ENCODE measurements around the gene COL9A3.

Gene COL9A3

GRCh38 chr20:62811320-62811719, 5.5 kb upstream of the COL9A3 start:
- DNase-seq (ENCODE audit: low read depth, low spot score) = no peak

- no peak for DNase-seq (ENCODE audit: low read depth, low spot score)
Measured at GRCh38 chr20:62811720-62812119, 5.1 kb upstream of the COL9A3 start.

- no peak for DNase-seq (ENCODE audit: low read depth, low spot score)
Measured at GRCh38 chr20:62812181-62812906, 4.5 kb upstream of the COL9A3 start.

GRCh38 chr20:62812907-62813200, 4.0 kb upstream of the COL9A3 start:
- no peak for DNase-seq (ENCODE audit: low read depth, low spot score)

- no peak for DNase-seq (ENCODE audit: low read depth, low spot score)
Measured at GRCh38 chr20:62813588-62813987, 3.3 kb upstream of the COL9A3 start.

- DNase-seq (ENCODE audit: low read depth, low spot score) = no peak
Measured at GRCh38 chr20:62814060-62814708, 2.7 kb upstream of the COL9A3 start.

- no peak for DNase-seq (ENCODE audit: low read depth, low spot score)
Measured at GRCh38 chr20:62814709-62815065, 2.2 kb upstream of the COL9A3 start.

DNA sequence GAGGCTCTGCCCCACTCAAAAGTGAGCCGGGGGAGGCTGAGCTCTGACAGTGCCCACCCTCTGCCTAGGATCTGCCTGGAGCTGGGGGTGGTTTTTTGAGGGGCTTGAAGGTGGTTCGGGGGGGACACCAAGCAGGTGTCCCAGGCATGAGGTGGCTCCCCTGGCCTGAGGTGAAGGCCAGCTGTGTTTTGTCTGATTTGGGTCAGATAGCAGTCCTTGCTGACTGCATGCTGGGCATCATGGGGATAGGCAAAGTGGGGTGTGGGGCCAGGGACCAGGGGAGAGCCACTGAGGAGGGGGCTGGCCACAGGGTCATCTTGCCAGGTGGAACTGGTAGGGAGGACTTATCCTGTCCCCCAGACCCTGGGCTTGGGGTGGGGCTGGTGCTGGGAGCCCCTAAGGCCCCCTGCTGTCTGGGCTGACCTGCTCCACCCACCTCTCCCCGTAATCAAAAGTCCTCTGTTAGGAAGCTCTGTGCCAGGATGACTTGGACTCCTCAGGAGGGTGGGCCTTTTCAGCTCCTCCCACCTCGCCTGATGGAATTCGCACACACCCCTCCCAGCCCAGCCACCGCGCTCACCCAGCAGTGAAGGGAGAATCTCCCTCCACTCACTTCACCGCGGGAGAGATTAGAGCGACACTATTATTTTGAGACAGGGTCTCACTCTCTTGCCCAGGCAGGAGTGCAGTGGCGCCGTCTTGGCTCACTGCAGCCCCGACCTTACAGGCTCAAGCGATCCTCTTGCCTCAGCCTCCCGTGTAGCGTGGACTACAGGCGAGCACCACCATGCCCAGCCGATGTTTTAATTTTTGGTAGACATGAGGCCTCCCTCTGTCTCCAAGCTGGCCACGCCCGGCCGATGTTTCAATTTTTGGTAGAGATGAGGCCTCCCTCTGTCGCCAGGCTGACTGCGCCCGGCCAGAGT, 1.5 kb upstream of the COL9A3 start:
- peak; percentile 66 for DNase-seq (ENCODE audit: low read depth, low spot score)

GRCh38 chr20:62816031-62816883, 593 bp upstream of the COL9A3 start:
- peak; percentile 37 for DNase-seq (ENCODE audit: low read depth, low spot score)

DNA sequence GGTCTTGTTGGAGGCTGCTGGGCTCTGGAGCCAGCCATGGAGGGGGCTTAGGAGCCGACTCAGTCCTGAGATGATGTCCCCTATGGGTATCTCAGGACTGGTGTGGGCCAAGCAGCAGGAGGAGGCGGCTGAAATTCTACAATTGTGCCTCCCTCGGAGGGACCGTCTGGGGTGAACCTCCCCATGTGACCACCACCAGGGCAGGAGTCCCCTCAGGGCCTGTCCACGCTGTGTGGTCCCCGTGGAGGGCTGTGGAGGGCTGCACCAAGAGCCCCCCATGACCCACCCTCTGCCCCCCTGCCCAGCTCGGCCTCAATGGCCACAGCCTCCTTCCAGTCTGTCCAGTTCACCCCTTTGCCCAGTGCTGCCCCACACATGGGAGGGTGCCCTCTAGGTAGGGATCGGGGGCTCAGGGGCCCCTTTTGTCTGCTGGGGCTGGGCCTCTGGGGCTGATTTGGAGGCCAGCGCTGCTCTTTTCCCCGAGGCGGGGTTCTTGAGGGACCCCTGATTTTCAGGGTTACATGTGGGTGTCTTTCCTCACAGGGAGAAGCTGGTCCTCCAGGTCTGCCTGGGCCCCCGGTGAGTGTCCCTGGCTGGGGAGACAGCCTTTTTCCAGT, 1.2 kb downstream of the COL9A3 start:
- DNase-seq (ENCODE audit: low read depth, low spot score) = no peak

- peak; percentile 82 for DNase-seq (ENCODE audit: low read depth, low spot score)
Measured at GRCh38 chr20:62818592-62819493, 2.0 kb downstream of the COL9A3 start.

DNA sequence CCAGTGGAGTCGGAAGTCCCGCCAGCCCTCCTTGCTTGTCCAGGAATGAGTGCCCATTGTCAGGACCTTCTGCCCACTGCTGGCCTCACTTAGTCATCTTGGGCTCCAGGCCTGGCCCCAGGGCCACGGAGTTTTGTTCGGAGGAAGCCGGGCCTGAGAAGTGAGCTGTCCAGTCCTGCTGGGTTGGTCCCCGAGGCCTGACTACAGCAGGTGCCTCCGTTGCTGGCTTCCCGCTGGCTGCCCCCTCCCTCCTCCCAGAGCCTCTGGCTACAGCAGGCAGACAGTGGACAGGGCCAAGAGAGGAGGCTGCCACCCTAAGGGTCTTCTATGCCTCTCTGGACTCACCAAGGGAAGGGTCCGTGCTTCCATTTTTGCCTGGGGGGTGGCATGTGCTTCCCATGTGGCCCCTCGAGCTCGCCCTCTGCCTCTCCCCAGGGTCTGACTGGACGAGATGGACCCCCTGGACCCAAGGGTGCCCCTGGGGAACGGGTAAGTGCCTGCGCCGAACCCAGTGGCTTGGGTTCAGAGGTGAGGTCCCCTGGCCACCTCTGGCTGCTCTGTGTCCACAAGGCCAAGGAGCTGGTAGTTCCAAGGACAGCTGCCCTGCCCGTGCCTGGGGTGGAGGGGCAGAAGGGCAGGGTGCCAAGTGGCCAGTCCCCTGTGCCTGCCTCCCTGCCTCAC, 2.8 kb downstream of the COL9A3 start:
- DNase-seq (ENCODE audit: low read depth, low spot score) = peak; percentile 53

GRCh38 chr20:62820208-62820961, 3.5 kb downstream of the COL9A3 start:
- no peak for DNase-seq (ENCODE audit: low read depth, low spot score)

DNA sequence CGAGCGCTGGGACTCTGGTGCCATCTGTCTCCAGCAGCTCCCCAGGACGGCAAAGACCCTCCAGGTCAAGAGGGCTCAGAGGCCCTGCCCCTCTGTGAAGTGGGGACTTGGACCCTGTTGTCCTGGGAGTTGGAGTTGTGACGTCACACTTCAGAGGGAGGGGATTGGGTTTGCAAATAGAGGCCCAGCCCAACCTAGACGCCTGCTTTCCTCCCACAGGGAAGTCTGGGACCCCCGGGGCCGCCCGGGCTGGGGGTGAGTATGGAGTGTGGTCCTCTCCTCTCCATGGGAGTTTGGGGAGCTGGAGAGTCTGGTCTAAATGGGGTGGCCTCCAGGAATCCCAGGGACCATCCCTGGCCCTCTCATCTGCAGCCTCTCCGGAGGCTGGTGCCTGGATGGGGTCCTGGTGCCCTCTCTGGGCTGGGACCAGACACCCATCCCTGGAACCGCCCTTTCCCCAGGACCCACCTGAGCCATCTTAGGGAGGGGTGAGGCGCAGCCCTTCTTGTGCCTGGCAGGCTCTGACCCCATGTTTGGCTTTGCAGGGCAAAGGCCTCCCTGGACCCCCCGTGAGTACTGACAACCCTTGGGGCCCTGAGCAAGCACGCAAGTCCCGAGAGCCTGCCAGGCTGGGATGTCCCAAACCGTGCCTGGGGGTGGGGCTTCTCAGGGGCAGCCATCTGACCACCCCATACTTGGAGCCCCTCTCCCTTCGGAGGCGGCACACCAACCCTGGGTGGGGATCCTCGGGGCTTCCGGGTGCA, 4.3 kb downstream of the COL9A3 start:
- DNase-seq (ENCODE audit: low read depth, low spot score) = no peak

- DNase-seq (ENCODE audit: low read depth, low spot score) = no peak
Measured at GRCh38 chr20:62821726-62822210, 4.9 kb downstream of the COL9A3 start.

- DNase-seq (ENCODE audit: low read depth, low spot score) = no peak
Measured at GRCh38 chr20:62822239-62822787, 5.5 kb downstream of the COL9A3 start.

- peak; percentile 42 for DNase-seq (ENCODE audit: low read depth, low spot score)
Measured at GRCh38 chr20:62822788-62823651, 6.2 kb downstream of the COL9A3 start.

Data from astrocyte of the hippocampus (primary cell).